ENCODE results near the gene ACOX1. TPM values are rescaled to one million over a fixed set of nuclear protein-coding genes. Genes with fewer than 3 reads are reported as not detected.

The ACOX1 gene
- total and polyA plus RNA-seq, 2 of the 13 experiments (the other 11 are each of a cell fraction or from before 2014, with no cell fraction given) = 86.4 to 120 TPM

DNA sequence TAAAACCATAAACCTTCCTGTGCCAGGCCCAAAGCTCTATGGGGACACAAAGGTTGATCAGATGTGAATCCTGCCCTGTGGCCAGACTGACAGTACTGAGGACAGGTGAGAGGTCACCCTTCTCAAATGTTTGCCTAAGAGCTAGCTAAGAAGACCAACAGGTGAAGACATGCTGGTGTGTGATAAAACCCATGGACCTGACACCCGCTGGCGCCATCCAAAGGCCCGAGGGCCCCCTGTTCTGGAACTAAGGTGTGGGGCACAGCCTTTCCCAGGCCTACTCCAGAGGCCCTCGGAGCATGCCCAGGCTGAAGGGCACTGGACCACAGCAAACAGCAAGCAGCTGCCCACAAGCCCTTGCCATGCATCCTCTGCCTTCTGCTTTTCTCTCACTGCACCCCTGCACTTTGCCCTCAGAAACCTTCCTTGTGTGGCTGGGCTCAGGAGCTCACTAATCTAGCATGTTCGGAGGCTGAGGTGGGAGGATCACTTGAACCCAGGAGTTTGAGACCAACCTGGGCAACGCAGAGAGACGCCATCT lies 16.5 kb upstream of the ACOX1 start (continued):
- TF ChIP-seq CSRNP1 (CRISPR knock-in tag; IDR thresholded peaks at IDR 0.05) (no peak), NCOR1 (IDR thresholded peaks at IDR 0.05; ENCODE audit: borderline replicate concordance, low read length) (peak; percentile 42; the same call in 1 of the 2 replicates), RBFOX2 (IDR thresholded peaks at IDR 0.05; ENCODE audit: low read depth, low read length) (no peak), SAP130 (CRISPR knock-in tag; IDR thresholded peaks at IDR 0.05; ENCODE audit: low read depth) (peak; percentile 18; the same call in 1 of the 2 replicates), TEAD2 (CRISPR knock-in tag; IDR thresholded peaks at IDR 0.05) (no peak), ZBTB37 (CRISPR knock-in tag; IDR thresholded peaks at IDR 0.05) (no peak), ZNF746 (CRISPR knock-in tag; IDR thresholded peaks at IDR 0.05) (no peak), NFIC (IDR thresholded peaks at IDR 0.05; ENCODE audit: low read length) (no peak), GTF2F1 (IDR thresholded peaks at IDR 0.05; ENCODE audit: low read length) (no peak), ZBTB7B (CRISPR knock-in tag; IDR thresholded peaks at IDR 0.05) (no peak), ZBED4 (CRISPR knock-in tag; IDR thresholded peaks at IDR 0.05; ENCODE audit: borderline replicate concordance) (no peak), ZNF138 (CRISPR knock-in tag; IDR thresholded peaks at IDR 0.05; ENCODE audit: low read depth) (no peak), XRCC5 (optimal IDR thresholded peaks at IDR 0.05; ENCODE audit: low read length) (no peak), SSRP1 (CRISPR knock-in tag; IDR thresholded peaks at IDR 0.05) (no peak), TMF1 (CRISPR knock-in tag; IDR thresholded peaks at IDR 0.05; ENCODE audit: low read depth) (no peak), AKAP8 (CRISPR knock-in tag; IDR thresholded peaks at IDR 0.05) (no peak), SMARCC2 (IDR thresholded peaks at IDR 0.05) (no peak), ZNF777 (CRISPR knock-in tag; IDR thresholded peaks at IDR 0.05) (no peak), ZNF644 (CRISPR knock-in tag; IDR thresholded peaks at IDR 0.05; ENCODE audit: low read depth) (no peak), IKZF1 (IDR thresholded peaks at IDR 0.05) (no peak)
- TF ChIP-seq, protein P1, sequence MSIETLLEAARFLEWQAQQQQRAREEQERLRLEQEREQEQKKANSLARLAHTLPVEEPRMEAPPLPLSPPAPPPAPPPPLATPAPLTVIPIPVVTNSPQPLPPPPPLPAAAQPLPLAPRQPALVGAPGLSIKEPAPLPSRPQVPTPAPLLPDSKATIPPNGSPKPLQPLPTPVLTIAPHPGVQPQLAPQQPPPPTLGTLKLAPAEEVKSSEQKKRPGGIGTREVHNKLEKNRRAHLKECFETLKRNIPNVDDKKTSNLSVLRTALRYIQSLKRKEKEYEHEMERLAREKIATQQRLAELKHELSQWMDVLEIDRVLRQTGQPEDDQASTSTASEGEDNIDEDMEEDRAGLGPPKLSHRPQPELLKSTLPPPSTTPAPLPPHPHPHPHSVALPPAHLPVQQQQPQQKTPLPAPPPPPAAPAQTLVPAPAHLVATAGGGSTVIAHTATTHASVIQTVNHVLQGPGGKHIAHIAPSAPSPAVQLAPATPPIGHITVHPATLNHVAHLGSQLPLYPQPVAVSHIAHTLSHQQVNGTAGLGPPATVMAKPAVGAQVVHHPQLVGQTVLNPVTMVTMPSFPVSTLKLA (IDR thresholded peaks at IDR 0.05) = no peak
- TF ChIP-seq, protein P2, sequence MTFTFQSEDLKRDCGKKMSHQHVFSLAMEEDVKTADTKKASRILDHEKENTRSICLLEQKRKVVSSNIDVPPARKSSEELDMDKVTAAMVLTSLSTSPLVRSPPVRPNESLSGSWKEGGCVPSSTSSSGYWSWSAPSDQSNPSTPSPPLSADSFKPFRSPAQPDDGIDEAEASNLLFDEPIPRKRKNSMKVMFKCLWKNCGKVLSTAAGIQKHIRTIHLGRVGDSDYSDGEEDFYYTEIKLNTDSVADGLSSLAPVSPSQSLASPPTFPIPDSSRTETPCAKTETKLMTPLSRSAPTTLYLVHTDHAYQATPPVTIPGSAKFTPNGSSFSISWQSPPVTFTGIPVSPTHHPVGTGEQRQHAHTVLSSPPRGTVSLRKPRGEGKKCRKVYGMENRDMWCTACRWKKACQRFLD (CRISPR knock-in tag; IDR thresholded peaks at IDR 0.05; ENCODE audit: borderline replicate concordance) = no peak
